Vagina (tissue), 2 donors: ENCODE measurements around the gene MDFI.

Experiments
- CTCF ChIP-seq, 3 experiments: fragments of 450-650 bp in 2 of 3; fragments of 200-600 bp in 1 of 3; sonication (generic) in 1 of 3; IDR thresholded peaks; one replicate each; pipeline ENCODE4 v1.5.1; 2017 to 2019; ENCODE audit warnings: antibody characterized with exemption in 3 of 3, mild to moderate bottlenecking in 2 of 3, moderate library complexity in 2 of 3
- POLR2AphosphoS5 ChIP-seq, 2 donors: sonication (generic); formaldehyde crosslinking; IDR thresholded peaks; one replicate each; pipeline ENCODE4 v1.9.0; 2017; ENCODE audit warnings: antibody characterized with exemption in 2 of 2, mild to moderate bottlenecking in 2 of 2, low read depth in 1 of 2; ENCODE audit not compliant: insufficient read depth in 1 of 2

GRCh38 chr6:41638002-41638934, at the start of gene MDFI:
- TF ChIP-seq CTCF (IDR thresholded peaks at IDR 0.05) (no peak), POLR2AphosphoS5 (IDR thresholded peaks at IDR 0.05; ENCODE audit: insufficient read depth in 1 of 2, low read depth in 1 of 2) (no peak)
